ENCODE data around the gene SLC12A7. TPM values are rescaled to one million over a fixed set of nuclear protein-coding genes. Genes with fewer than 3 reads are reported as not detected.

Gene SLC12A7
- total and polyA plus RNA-seq, 2 of the 13 experiments (the other 11 are each of a cell fraction or from before 2014, with no cell fraction given) = 14.0 to 18.5 TPM

DNA sequence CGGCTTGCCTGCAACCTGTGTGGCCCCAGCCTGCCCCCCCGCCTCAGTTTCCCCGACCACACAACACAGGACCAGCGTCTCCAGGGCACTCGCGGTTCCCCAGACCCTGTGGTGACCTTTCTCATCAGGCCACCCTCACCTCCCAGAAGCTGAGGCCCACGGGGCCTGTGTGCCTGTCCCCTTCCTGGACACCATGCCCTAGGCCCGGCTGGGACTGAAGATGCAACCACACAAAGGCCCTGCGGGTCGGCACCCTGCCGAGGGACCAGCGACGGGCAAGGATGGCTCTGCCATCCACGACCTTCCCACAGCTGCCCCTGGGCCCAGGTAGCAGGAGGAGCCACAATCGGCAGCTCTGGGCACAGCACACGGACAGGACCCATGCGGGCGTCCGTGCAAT is 34.8 kb downstream of the SLC12A7 start:
- H3K9ac ChIP-seq (ENCODE audit: insufficient read depth, low read depth, low read length) = no peak overlapping the region
- ChIA-PET POLR2A (no interaction called here), CTCF (ENCODE audit: low intra/inter-chr PET ratio, low total read pairs) (no interaction called here)
- no peaks in the 10 kb centered on the region for H4K20me1 ChIP-seq (ENCODE audit: insufficient read depth, low read length)
- no peaks in the 10 kb centered on the region for H3K27me3 ChIP-seq (ENCODE audit: control insufficient read depth in 1 of 2, insufficient read depth in 2 of 2, low read length in 2 of 2)
- 95% methylated on average over 8 of the region's 19 CpGs for WGBS (ENCODE audit: low lambda C conversion rate)
- no peak overlapping the region for H3K4me3 ChIP-seq (replicated peaks in 1 of 3; ENCODE audit: insufficient read depth in 1 of 3, low read depth in 2 of 3, low read length in 3 of 3)
- intact Hi-C loops (cut with micrococcal nuclease; ENCODE audit: unreplicated experiment) (no loop called here), in situ Hi-C loops (cut with HindIII; ENCODE audit: extremely low pct_ligation_motif_present, low pct_unique_long_range_greater_than_20kb) (no loop called here)
- H3K4me2 ChIP-seq (ENCODE audit: low read depth, low read length) = no peak overlapping the region
- no peaks in the 10 kb centered on the region for H3K4me1 ChIP-seq (ENCODE audit: insufficient read depth, low read length)
- H3K9me3 ChIP-seq (ENCODE audit: low read length) = no peaks in the 10 kb centered on the region
- FAIRE-seq (no peak), ATAC-seq (no peak), DNase-seq (ENCODE audit: low spot score) (no peak)
- BruUV-seq (replicated peaks) = no TSS peak
- H3K27ac ChIP-seq (ENCODE audit: extremely low read length, insufficient read depth, low read length) = no peak overlapping the region
- H3K36me3 ChIP-seq (replicated peaks in 1 of 2; ENCODE audit: control insufficient read depth in 1 of 2, insufficient read depth in 2 of 2, low read length in 2 of 2) = peaks cover 19 to 58% of the 10 kb centered on the region in 2 experiments; a peak in 4 of 5 replicates
- no peak overlapping the region for H2AFZ ChIP-seq (ENCODE audit: low read length)
- no peaks in the 10 kb centered on the region for H3K79me2 ChIP-seq (ENCODE audit: insufficient read depth, low read length)
- TF ChIP-seq SMYD3 (CRISPR knock-in tag; IDR thresholded peaks at IDR 0.05) (no peak), HNRNPL (IDR thresholded peaks at IDR 0.05; ENCODE audit: low read depth, low read length) (0 out of 2 replicates have a peak, but pooled peaks have one; percentile 20)

- intact Hi-C loops (cut with micrococcal nuclease; ENCODE audit: unreplicated experiment) (no loop called here), in situ Hi-C loops (cut with HindIII; ENCODE audit: extremely low pct_ligation_motif_present, low pct_unique_long_range_greater_than_20kb) (no loop called here)
- Histone ChIP-seq H3K36me3 (replicated peaks in 1 of 2; ENCODE audit: control insufficient read depth in 1 of 2, insufficient read depth in 2 of 2, low read length in 2 of 2) (peaks cover 17 to 53% of the 10 kb centered on the region in 2 experiments; a peak in 4 of 5 replicates), H3K27me3 (ENCODE audit: control insufficient read depth in 1 of 2, insufficient read depth in 2 of 2, low read length in 2 of 2) (no peaks in the 10 kb centered on the region), H3K9me3 (ENCODE audit: low read length) (no peaks in the 10 kb centered on the region), H3K4me3 (replicated peaks in 1 of 3; ENCODE audit: insufficient read depth in 1 of 3, low read depth in 2 of 3, low read length in 3 of 3) (no peak overlapping the region), H3K4me1 (ENCODE audit: insufficient read depth, low read length) (no peaks in the 10 kb centered on the region), H3K4me2 (ENCODE audit: low read depth, low read length) (no peak overlapping the region), H4K20me1 (ENCODE audit: insufficient read depth, low read length) (no peaks in the 10 kb centered on the region), H2AFZ (ENCODE audit: low read length) (no peak overlapping the region), H3K27ac (ENCODE audit: extremely low read length, insufficient read depth, low read length) (no peak overlapping the region), H3K79me2 (ENCODE audit: insufficient read depth, low read length) (no peaks in the 10 kb centered on the region), H3K9ac (ENCODE audit: insufficient read depth, low read depth, low read length) (no peak overlapping the region)
- POLR2A ChIA-PET = no interaction called here
- CTCF ChIA-PET (ENCODE audit: low intra/inter-chr PET ratio, low total read pairs) = no interaction called here
- whole genome bisulfite sequencing (ENCODE audit: low lambda C conversion rate) = 98% methylated on average over 16 of the region's 17 CpGs
- no peak for TF ChIP-seq HMG20A (CRISPR knock-in tag; IDR thresholded peaks at IDR 0.05; ENCODE audit: borderline replicate concordance)
- no peak for TF ChIP-seq ZFP37 (CRISPR knock-in tag; IDR thresholded peaks at IDR 0.05; ENCODE audit: borderline replicate concordance)
- TF ChIP-seq ZNF567 (CRISPR knock-in tag; IDR thresholded peaks at IDR 0.05; ENCODE audit: borderline replicate concordance) = no peak
- TF ChIP-seq YEATS2 (CRISPR knock-in tag; IDR thresholded peaks at IDR 0.05; ENCODE audit: borderline replicate concordance) = no peak
- TF ChIP-seq NCOA1 (CRISPR knock-in tag; IDR thresholded peaks at IDR 0.05) = no peak
- TF ChIP-seq SRSF4 (IDR thresholded peaks at IDR 0.05; ENCODE audit: low read depth, low read length, poor library complexity, severe bottlenecking) = no peak
- FAIRE-seq (no peak), DNase-seq (ENCODE audit: low spot score) (no peak), ATAC-seq (no peak)
- BruUV-seq (replicated peaks) = no TSS peak
Observed at GRCh38 chr5:1076406-1076805, 35.5 kb downstream of the SLC12A7 start.
